Measurements from ENCODE around the gene TRDMT1.

TRDMT1 gene

DNA sequence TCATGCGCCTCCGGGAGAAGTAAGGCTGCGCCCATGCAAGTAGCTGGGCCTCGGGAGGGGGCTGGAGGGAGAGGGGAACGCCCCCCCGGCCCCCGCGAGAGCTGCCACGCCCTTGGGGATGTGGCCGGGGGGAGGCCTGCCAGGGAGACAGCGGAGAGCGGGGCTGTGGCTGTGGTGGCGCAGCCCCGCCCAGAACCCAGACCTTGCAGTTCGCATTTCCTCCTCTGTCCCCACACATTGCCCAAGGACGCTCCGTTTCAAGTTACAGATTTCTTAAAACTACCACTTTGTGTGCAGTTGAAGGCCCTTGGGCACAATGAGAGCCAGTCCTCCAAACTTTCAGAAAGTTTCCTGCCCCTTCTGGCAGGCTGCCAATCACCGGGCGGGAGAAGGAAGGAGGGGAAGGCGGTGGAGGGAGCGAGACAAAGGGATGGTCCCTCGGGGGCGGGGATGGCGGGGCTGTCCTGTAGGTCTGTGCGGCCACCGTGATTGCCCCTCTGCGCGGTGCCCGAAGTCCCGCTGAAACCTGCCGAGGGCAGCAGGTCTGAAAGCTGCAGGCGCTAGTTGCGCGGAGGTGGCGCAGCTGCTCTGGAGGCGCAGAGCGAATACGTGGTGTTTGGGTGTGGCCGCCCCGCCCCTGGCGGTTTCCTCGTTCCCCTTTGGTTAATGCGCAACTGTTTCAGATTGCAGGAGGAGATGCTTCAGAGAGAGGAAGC lies 28.7 kb upstream of the TRDMT1 start:
- peak; percentile 91 for DNase-seq

DNA sequence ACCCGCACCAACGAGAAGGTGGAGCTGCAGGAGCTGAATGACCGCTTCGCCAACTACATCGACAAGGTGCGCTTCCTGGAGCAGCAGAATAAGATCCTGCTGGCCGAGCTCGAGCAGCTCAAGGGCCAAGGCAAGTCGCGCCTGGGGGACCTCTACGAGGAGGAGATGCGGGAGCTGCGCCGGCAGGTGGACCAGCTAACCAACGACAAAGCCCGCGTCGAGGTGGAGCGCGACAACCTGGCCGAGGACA lies 28.2 kb upstream of the TRDMT1 start:
- DNase-seq, result peak; percentile 82

DNA sequence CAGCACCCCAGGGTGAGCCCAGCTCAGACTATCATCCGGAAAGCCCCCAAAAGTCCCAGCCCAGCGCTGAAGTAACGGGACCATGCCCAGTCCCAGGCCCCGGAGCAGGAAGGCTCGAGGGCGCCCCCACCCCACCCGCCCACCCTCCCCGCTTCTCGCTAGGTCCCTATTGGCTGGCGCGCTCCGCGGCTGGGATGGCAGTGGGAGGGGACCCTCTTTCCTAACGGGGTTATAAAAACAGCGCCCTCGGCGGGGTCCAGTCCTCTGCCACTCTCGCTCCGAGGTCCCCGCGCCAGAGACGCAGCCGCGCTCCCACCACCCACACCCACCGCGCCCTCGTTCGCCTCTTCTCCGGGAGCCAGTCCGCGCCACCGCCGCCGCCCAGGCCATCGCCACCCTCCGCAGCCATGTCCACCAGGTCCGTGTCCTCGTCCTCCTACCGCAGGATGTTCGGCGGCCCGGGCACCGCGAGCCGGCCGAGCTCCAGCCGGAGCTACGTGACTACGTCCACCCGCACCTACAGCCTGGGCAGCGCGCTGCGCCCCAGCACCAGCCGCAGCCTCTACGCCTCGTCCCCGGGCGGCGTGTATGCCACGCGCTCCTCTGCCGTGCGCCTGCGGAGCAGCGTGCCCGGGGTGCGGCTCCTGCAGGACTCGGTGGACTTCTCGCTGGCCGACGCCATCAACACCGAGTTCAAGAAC lies 27.7 kb upstream of the TRDMT1 start:
- DNase-seq, result peak; percentile 84

- DNase-seq, result peak; percentile 91
Measured at GRCh38 chr10:17228091-17229015, 26.9 kb upstream of the TRDMT1 start, which contains the start of gene VIM. TSS of gene VIM (plus strand) at chr10:17228241. CDS start at chr10:17229423, 1,182 bp downstream.

DNA sequence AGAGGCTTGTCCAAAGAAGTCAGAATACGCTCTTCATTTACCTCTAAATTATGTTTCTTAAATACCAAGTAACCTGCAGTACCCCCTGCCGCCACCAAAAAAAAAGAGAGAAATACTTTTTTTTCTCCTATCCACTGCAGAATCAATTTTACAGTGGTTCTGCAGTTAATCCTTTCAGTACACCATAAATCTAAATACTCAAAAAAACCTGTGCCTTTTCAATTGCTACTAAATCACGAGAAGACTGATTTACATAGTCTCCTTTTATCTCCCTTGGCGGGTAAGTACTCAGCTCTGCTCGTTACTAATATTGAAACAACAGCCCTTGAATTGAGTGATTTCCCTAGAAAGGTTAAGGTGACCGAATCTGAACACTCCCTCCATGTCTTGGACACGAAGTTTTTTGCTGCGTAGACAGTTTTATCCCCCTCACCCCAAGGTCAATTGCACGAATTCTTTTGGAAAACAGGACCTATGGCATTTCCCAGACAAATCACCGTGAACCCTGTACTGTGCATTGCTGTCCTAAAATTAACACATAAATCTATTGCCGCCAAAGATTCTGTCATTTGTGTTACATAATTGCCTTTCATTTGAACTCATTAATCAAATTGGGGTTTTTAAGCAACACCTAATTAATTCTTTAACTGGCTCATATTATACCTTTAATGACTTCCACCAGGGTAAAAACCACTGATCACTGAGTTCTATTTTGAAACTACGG lies 26.1 kb upstream of the TRDMT1 start:
- DNase-seq, result no peak

GRCh38 chr10:17226891-17227303 lies 25.4 kb upstream of the TRDMT1 start:
- DNase-seq, result no peak

DNA sequence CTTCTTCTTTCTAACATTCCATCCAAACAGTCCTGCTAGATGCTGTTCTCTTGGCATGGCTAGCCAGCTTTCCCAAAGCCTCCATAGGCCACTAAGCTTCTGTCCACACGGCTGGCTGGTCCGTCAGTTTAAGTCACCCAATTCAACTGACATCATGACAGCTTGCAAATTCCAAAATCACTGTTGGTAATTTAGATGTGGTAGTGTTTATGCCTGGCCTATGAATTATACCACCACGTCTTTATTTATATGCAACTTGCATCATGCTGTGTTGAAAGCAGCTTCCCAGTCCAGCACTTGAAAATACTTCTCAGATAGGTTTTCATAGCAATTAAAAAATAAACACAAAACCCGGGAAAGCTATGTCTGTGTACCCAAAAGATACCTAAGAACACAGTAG lies 24.3 kb upstream of the TRDMT1 start:
- DNase-seq, result no peak

DNA sequence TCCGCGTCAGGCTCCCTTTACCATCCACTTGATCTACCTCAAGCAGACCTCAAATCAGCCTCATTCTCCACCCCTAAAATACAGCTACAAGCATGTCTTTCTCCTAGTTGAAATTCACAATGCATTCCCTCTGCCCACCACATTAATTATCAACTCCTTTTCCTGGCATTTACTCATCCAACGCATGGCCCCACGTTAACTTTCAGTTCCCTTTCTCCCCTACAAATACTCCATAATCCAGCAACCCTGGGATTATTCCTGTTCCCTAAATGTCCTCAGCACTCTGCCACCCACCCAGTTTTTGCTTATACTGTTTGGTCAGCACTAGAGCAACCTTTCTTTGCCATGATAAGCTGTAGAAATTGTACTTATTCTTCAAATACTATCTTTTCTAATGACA lies 20.9 kb upstream of the TRDMT1 start:
- DNase-seq, result no peak

GRCh38 chr10:17220652-17221100 lies 19.2 kb upstream of the TRDMT1 start:
- DNase-seq, result no peak

- no peak for DNase-seq
Measured at GRCh38 chr10:17219024-17219423, 17.6 kb upstream of the TRDMT1 start.

DNA sequence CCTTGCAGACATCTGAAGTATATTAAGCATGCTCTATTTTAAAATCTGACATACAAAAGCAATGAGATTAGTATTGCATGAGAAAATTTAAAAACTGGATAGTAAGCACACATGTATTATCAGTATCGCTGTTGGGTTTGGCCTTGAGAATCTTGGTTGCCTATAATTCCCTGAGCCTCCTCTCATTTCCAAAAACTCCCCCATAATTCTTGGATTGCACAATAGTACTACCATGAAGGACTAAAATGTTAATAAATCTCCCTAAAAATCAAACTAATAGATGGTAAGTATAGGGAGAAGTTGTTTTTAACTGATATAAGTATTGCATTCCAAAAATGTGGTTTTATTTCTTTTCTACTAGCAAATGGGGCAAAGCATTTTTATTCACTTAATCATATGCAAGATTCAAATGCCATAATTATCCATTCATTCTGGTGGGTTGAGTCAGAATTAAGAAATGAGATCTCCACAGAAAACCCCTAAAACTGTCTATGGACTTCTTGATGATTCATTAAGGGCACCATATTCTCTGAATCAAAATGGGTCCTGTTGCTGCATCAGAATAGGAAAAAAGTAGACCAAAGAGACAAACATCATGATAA lies 16.3 kb upstream of the TRDMT1 start:
- no peak for DNase-seq

GRCh38 chr10:17216901-17217395 lies 15.5 kb upstream of the TRDMT1 start:
- no peak for DNase-seq

- DNase-seq, result no peak
Measured at GRCh38 chr10:17216217-17216900, 14.9 kb upstream of the TRDMT1 start.

DNA sequence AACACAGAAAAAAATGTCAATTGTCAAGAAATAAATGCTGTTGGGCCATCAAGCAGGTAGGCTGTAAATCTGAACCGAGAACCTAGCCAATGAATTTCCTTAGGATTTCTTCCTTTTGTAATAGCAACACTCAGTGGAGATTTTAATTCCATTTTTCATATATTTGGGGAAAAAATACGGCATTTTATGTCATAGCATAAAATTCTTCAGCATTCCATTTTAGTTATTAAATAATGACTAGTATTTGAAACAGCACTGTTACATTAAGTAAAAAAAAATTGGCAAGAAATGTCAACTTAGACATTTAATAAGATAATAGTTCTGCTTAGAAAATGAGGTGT lies 14.3 kb upstream of the TRDMT1 start:
- DNase-seq, result no peak

- DNase-seq, result no peak
Measured at GRCh38 chr10:17214971-17215781, 13.7 kb upstream of the TRDMT1 start.

DNA sequence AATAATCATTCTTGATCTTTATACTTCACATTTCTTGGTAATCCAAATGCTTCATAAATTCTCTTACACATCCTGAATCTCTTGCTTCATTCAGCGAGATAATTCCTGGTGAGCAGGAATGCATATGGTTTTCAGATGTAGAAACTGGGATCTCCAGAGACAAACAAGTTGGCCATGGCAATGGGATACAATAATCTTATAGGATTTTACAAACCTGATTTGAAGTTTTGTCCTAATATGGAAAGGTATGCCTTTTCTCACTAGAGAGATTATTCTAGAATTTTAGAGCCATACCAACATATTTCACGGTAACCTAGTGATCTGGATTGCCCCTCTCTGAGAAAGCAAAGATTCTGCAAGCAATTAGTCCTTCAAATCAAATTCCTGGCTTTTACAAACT lies 13.1 kb upstream of the TRDMT1 start:
- DNase-seq, result no peak

DNA sequence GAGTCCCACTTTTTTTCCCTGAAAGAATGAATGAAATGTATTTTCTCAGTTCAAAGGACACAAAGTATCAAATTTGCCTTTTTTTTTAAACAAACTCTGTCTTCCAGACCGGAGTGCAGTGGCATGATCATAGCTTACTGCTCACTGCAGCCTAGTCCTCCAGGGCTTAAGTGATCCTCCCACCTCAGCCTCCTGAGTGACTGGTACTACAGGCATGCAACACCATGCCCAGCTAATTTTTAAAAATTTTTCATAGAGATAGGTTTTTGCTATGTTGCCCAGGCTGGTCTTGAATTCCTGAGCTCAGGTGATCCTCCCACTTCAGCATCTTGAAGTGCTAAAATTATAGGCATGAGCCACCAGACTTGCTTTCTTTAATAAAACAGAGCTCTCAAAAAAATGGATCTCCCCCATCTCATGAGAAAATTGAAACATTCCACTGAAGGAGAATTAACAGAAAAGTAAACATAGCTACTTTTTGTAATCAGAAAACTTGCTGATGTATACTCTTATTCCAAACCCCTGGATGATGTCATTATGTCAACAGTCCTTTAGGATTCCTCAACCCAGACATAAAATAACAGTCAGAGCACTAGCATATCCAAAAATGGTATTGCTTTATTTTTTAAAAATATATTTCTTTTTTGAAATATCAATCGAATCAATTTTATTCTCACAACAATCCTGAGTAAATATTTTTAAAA lies 12.3 kb upstream of the TRDMT1 start:
- no peak for DNase-seq

- DNase-seq, result no peak
Measured at GRCh38 chr10:17212802-17213221, 11.3 kb upstream of the TRDMT1 start.

DNA sequence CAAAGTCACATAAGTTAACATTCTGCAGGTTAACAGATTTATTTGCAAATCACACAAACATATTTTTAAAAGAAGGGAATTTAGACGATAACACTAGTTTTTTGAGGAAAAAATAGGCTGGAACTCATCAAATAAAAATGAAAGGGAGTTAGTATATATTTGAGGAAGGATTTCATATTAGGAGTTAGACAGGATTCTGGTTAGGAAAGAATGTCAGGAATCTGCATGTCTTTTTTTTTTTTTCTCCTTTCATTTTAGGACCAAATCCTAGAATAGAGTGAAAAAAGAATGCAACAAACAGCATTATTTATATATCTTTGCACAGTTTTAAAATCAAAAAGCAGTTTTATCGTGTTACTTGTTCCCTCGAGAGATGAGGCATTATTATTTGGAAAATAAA lies 8.9 kb upstream of the TRDMT1 start:
- DNase-seq, result no peak

DNA sequence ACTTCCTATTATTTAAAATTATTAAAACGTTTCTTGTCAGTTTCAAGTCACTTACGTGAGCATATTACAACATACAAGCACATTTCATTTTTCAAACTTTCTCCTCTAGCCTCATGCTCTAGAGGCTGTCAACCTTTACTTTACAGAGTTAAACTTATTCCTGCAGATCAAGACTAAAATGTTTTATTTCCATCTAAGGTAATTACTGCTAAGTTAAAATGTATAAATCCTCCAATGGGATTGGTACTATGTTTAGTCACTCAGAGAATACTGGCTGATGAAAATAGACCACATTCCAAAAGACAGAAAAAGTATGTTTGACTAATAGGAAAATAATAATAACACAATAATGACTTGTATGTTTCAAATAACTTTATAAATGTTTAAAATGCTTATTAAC lies 8.4 kb upstream of the TRDMT1 start:
- DNase-seq, result no peak

Data from activated CD8-positive, alpha-beta memory T cell treated with anti-CD3 and anti-CD28 coated beads, Interleukin-2, amount 50 U/mL, for 48 hours (primary cell).